HCT116 (cell line): ENCODE results near the gene SHH. TPM values are rescaled to one million over a fixed set of nuclear protein-coding genes. Genes with fewer than 3 reads are reported as not detected.

Source experiments
- ATAC-seq: fragments of 200-7000 bp; cut with Tn5 transposase; 2 replicates; pipeline ENCODE4 v1.9.1; 2020; ENCODE audit warnings: mild to moderate bottlenecking, moderate library complexity
- BruUV-seq: library from RNA; stranded (reverse); fragments of 400-500 nt; replicated peaks from 2 replicates; lab custom pipeline; 2021; lab: Mats Ljungman, UMichigan
- CTCF ChIA-PET: fragments of 300-600 bp; sonication (Branson Sonifier 250); formaldehyde crosslinking; loops from one replicate; lab custom pipeline; 2021; ENCODE audit warnings: antibody characterized with exemption; lab: Charles Lee
- POLR2A ChIA-PET: fragments of 300-600, 350-600 bp; sonication (Branson Sonifier 250); formaldehyde crosslinking; loops from one replicate; lab custom pipeline; 2021; ENCODE audit warnings: antibody characterized with exemption; lab: Charles Lee
- RAD21 ChIA-PET, 2 experiments: fragments of 300-600 bp; sonication (Branson Sonifier 250); formaldehyde crosslinking; loops; one replicate each; lab custom pipeline; 2023; ENCODE audit warnings: low total read pairs in 2 of 2; ENCODE audit not compliant: uncharacterized antibody in 2 of 2, unreplicated experiment in 2 of 2, low non-redundant PET in 1 of 2; lab: Charles Lee
- DNase-seq: peaks from one replicate; pipeline ENCODE4 v3.0.0-alpha.2; 2010; ENCODE audit warnings: low read depth, low spot score
- H2AFZ ChIP-seq: fragments of 200-600 bp; shearing (Covaris generic), sonication (generic); 2 replicates; pipeline ENCODE4 v1.6.1; 2017; ENCODE audit warnings: low read depth, mixed run types, mixed read lengths, antibody characterized with exemption, low read length; ENCODE audit not compliant: poor library complexity, severe bottlenecking
- H3K27ac ChIP-seq: 2 replicates; pipeline ENCODE4 v1.5.1; 2012; ENCODE audit warnings: low read depth, low read length
- H3K27me3 ChIP-seq: fragments of 200-600 bp; sonication (generic); 2 replicates; pipeline ENCODE4 v1.6.1; 2016; ENCODE audit warnings: mixed run types, low read length, mixed read lengths; ENCODE audit not compliant: insufficient read depth
- H3K36me3 ChIP-seq, 2 experiments: fragments of 200-500 bp in 1 of 2; fragments of 200-600 bp in 1 of 2; sonication (Bioruptor generic) in 1 of 2; sonication (generic) in 1 of 2; 2 replicates each; pipeline versions ENCODE4 v1.5.1 to v1.6.1; 2014 to 2016; ENCODE audit warnings: low read length in 2 of 2, inconsistent platforms in 1 of 2, mixed read lengths in 1 of 2, mixed run types in 1 of 2; ENCODE audit not compliant: insufficient read depth in 2 of 2, control insufficient read depth in 1 of 2
- H3K4me1 ChIP-seq, 2 experiments: fragments of 200-600 bp in 1 of 2; sonication (generic) in 1 of 2; 2 replicates each; pipeline versions ENCODE4 v1.5.1 to v1.6.1; 2012 to 2017; ENCODE audit warnings: low read length in 2 of 2, inconsistent platforms in 1 of 2, mild to moderate bottlenecking in 1 of 2, mixed read lengths in 1 of 2, mixed run types in 1 of 2, moderate library complexity in 1 of 2; ENCODE audit not compliant: insufficient read depth in 2 of 2, control insufficient read depth in 1 of 2
- H3K4me2 ChIP-seq: fragments of 200-600 bp; sonication (generic); 2 replicates; pipeline ENCODE4 v1.6.1; 2017; ENCODE audit warnings: mixed run types, low read length, mixed read lengths
- H3K4me3 ChIP-seq, 2 experiments: fragments of 200-600 bp in 1 of 2; sonication (generic) in 1 of 2; replicated peaks in 1 of 2; 2 replicates each; pipeline ENCODE4 v1.5.1; 2011 to 2016; ENCODE audit warnings: low read length in 2 of 2, control low read depth in 1 of 2, low read depth in 1 of 2, mild to moderate bottlenecking in 1 of 2, mixed read lengths in 1 of 2, mixed run types in 1 of 2
- H3K79me2 ChIP-seq: fragments of 200-600 bp; sonication (generic); 2 replicates; pipeline ENCODE4 v1.6.1; 2017; ENCODE audit warnings: mild to moderate bottlenecking, mixed run types, low read length, moderate library complexity, mixed read lengths; ENCODE audit not compliant: insufficient read depth
- H3K9ac ChIP-seq: fragments of 200-600 bp; sonication (generic); 2 replicates; pipeline ENCODE4 v1.6.1; 2016; ENCODE audit warnings: low read length, mixed read lengths
- H3K9me2 ChIP-seq: fragments of 200-600 bp; sonication (generic), shearing (Covaris generic); 2 replicates; pipeline ENCODE4 v1.6.1; 2017; ENCODE audit warnings: mixed run types, mild to moderate bottlenecking, moderate library complexity; ENCODE audit not compliant: insufficient read depth
- H3K9me3 ChIP-seq, 2 experiments: fragments of 200-500 bp in 1 of 2; fragments of 200-600 bp in 1 of 2; sonication (Bioruptor generic) in 1 of 2; sonication (generic) in 1 of 2; 2 replicates each; pipeline ENCODE4 v1.6.1; 2014 to 2017; ENCODE audit warnings: low read length in 2 of 2, mixed read lengths in 2 of 2, inconsistent platforms in 1 of 2, low read depth in 1 of 2, mild to moderate bottlenecking in 1 of 2, mixed run types in 1 of 2, moderate library complexity in 1 of 2; ENCODE audit not compliant: control insufficient read depth in 1 of 2, insufficient read depth in 1 of 2
- H4K20me1 ChIP-seq: fragments of 200-600 bp; sonication (generic), shearing (Covaris generic); 2 replicates; pipeline ENCODE4 v1.6.1; 2017; ENCODE audit warnings: mixed run types, mild to moderate bottlenecking, moderate library complexity; ENCODE audit not compliant: insufficient read depth
- CBX3 ChIP-seq: IDR thresholded peaks from 2 replicates; pipeline ENCODE4 v1.6.1; 2012; ENCODE audit warnings: low read depth
- CEBPB ChIP-seq: IDR thresholded peaks from 2 replicates; pipeline ENCODE4 v1.6.1; 2012; ENCODE audit warnings: low read depth
- EGR1 ChIP-seq: IDR thresholded peaks from 2 replicates; pipeline ENCODE4 v1.6.1; 2012; ENCODE audit warnings: low read depth
- ELF1 ChIP-seq: IDR thresholded peaks from 2 replicates; pipeline ENCODE4 v1.6.1; 2012; ENCODE audit warnings: low read depth, borderline replicate concordance
- EZH2 ChIP-seq: fragments of 200-600 bp; sonication (generic); IDR thresholded peaks from 2 replicates; pipeline ENCODE4 v1.6.1; 2017; ENCODE audit warnings: antibody characterized with exemption, mixed run types
- FOSL1 ChIP-seq: IDR thresholded peaks from 2 replicates; pipeline ENCODE4 v1.6.1; 2012; ENCODE audit warnings: low read depth
- JUND ChIP-seq: IDR thresholded peaks from 2 replicates; pipeline ENCODE4 v1.6.1; 2012
- RAD21 ChIP-seq: IDR thresholded peaks from 2 replicates; pipeline ENCODE4 v1.6.1; 2012; ENCODE audit warnings: low read depth, mild to moderate bottlenecking
- SIN3A ChIP-seq: IDR thresholded peaks from 2 replicates; pipeline ENCODE4 v1.6.1; 2012; ENCODE audit warnings: low read depth
- SP1 ChIP-seq: IDR thresholded peaks from 2 replicates; pipeline ENCODE4 v1.6.1; 2012; ENCODE audit warnings: low read depth
- TCF7L2 ChIP-seq: IDR thresholded peaks from 2 replicates; pipeline ENCODE4 v1.7.0; 2011; ENCODE audit warnings: borderline replicate concordance, inconsistent platforms; ENCODE audit not compliant: insufficient read depth, insufficient read length; ENCODE audit errors: extremely low read depth
- YY1 ChIP-seq: IDR thresholded peaks from 2 replicates; pipeline ENCODE4 v1.6.1; 2011; ENCODE audit warnings: low read length, low read depth, moderate library complexity, mild to moderate bottlenecking; ENCODE audit not compliant: insufficient replicate concordance; ENCODE audit errors: extremely low read depth
- ZFX ChIP-seq: fragments of 450-650 bp; IDR thresholded peaks from 2 replicates; pipeline ENCODE4 v1.6.1; 2017
- ZNF274 ChIP-seq: fragments of 200-500 bp; sonication (Bioruptor generic); IDR thresholded peaks from 2 replicates; pipeline ENCODE4 v1.6.1; 2014; ENCODE audit warnings: mild to moderate bottlenecking, low read depth, low read length, inconsistent platforms
- intact Hi-C: fragments of 100-400 bp; cut with micrococcal nuclease; formaldehyde crosslinking; loops from 2 replicates; pipeline ENCODE4 v1.10.0; 2022
- total RNA-seq: library from RNA; stranded (reverse); gene quantifications from one replicate; pipeline ENCODE4 v1.2.1, GENCODE V29; 2021; ENCODE audit not compliant: unreplicated experiment
- TF ChIP-seq, protein P1 (sequence below), 3 experiments: fragments of 200-600 bp in 1 of 3; sonication (generic) in 1 of 3; IDR thresholded peaks in 2 of 3; conservative IDR thresholded peaks in 1 of 3; 2 replicates each; pipeline ENCODE4 v1.5.1; 2012 to 2017; ENCODE audit warnings: low read depth in 2 of 3, low read length in 2 of 3, antibody characterized with exemption in 1 of 3, borderline replicate concordance in 1 of 3, control low read depth in 1 of 3, mild to moderate bottlenecking in 1 of 3, mixed read lengths in 1 of 3, mixed run types in 1 of 3, moderate library complexity in 1 of 3; ENCODE audit not compliant: insufficient read depth in 1 of 3
- TF ChIP-seq, protein P2 (sequence below): IDR thresholded peaks from 2 replicates; pipeline ENCODE4 v1.6.1; 2011; ENCODE audit warnings: mild to moderate bottlenecking, low read length, moderate library complexity; ENCODE audit not compliant: insufficient replicate concordance; ENCODE audit errors: extremely low read depth

The SHH gene
- total RNA-seq, 1 experiment from 2014 or later, result 0.32 TPM

DNA sequence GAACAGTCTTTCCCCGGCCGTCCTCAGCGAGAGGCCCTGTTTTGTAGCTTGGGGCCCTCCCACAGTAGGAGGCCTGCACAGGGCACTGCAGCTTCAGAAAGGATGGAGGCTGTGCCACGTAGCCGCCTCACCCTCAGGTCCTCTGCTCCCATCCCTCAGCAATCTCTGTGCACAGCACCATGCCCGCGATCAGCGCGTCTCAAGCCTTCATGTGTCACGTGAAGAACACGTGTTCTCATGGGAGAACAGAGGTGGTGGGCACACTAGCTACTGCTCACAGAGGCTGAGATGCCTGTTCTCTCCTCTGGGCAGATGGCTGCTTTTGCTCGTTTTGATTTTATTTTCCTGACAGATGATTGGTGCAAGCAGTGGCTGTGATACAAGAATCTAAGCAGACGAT, 8.5 kb upstream of the SHH start:
- CTCF ChIA-PET, result no interaction called here
- Histone ChIP-seq H3K27ac (no peak overlapping the region), H2AFZ (no peak overlapping the region), H3K36me3 (no peaks in the 10 kb centered on the region), H3K9me2 (no peaks in the 10 kb centered on the region), H4K20me1 (no peaks in the 10 kb centered on the region), H3K9me3 (no peaks in the 10 kb centered on the region), H3K79me2 (no peaks in the 10 kb centered on the region), H3K9ac (no peak overlapping the region), H3K4me3 (no peak overlapping the region), H3K4me2 (no peak overlapping the region), H3K4me1 (peaks cover 3 to 16% of the 10 kb centered on the region in 2 experiments; a peak in 2 of 4 replicates), H3K27me3 (no peaks in the 10 kb centered on the region)
- intact Hi-C loops, result no loop called here
- BruUV-seq, result no TSS peak
- POLR2A ChIA-PET, result no interaction called here
- DNase-seq (no peak), ATAC-seq (no peak)
- no peak for TF ChIP-seq SP1
- no peak for TF ChIP-seq FOSL1
- TF ChIP-seq EZH2, result no peak
- TF ChIP-seq ELF1, result no peak
- no peak for TF ChIP-seq EGR1
- TF ChIP-seq RAD21, result no peak
- no peak for TF ChIP-seq TCF7L2
- TF ChIP-seq SIN3A, result no peak
- no peak for TF ChIP-seq ZNF274
- TF ChIP-seq, protein P1, sequence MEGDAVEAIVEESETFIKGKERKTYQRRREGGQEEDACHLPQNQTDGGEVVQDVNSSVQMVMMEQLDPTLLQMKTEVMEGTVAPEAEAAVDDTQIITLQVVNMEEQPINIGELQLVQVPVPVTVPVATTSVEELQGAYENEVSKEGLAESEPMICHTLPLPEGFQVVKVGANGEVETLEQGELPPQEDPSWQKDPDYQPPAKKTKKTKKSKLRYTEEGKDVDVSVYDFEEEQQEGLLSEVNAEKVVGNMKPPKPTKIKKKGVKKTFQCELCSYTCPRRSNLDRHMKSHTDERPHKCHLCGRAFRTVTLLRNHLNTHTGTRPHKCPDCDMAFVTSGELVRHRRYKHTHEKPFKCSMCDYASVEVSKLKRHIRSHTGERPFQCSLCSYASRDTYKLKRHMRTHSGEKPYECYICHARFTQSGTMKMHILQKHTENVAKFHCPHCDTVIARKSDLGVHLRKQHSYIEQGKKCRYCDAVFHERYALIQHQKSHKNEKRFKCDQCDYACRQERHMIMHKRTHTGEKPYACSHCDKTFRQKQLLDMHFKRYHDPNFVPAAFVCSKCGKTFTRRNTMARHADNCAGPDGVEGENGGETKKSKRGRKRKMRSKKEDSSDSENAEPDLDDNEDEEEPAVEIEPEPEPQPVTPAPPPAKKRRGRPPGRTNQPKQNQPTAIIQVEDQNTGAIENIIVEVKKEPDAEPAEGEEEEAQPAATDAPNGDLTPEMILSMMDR (IDR thresholded peaks at IDR 0.05 in 2 of 3, conservative IDR thresholded peaks at IDR 0.05 in 1 of 3; ENCODE audit: borderline replicate concordance in 1 of 3, insufficient read depth in 1 of 3, low read depth in 2 of 3, low read length in 2 of 3), result no peak
- TF ChIP-seq CEBPB, result no peak
- TF ChIP-seq, protein P2, sequence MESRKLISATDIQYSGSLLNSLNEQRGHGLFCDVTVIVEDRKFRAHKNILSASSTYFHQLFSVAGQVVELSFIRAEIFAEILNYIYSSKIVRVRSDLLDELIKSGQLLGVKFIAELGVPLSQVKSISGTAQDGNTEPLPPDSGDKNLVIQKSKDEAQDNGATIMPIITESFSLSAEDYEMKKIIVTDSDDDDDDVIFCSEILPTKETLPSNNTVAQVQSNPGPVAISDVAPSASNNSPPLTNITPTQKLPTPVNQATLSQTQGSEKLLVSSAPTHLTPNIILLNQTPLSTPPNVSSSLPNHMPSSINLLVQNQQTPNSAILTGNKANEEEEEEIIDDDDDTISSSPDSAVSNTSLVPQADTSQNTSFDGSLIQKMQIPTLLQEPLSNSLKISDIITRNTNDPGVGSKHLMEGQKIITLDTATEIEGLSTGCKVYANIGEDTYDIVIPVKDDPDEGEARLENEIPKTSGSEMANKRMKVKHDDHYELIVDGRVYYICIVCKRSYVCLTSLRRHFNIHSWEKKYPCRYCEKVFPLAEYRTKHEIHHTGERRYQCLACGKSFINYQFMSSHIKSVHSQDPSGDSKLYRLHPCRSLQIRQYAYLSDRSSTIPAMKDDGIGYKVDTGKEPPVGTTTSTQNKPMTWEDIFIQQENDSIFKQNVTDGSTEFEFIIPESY, result no peak
- no peak for TF ChIP-seq ZFX
- no peak for TF ChIP-seq CBX3
- no peak for TF ChIP-seq JUND
- TF ChIP-seq YY1, result no peak
- RAD21 ChIA-PET, result no interaction called here
